Measurements from ENCODE around the gene NR3C1. TPM values are rescaled to one million over a fixed set of nuclear protein-coding genes. Genes with fewer than 3 reads are reported as not detected.

Gene NR3C1
- total RNA-seq, 1 experiment from 2014 or later = 31.4 TPM

DNA sequence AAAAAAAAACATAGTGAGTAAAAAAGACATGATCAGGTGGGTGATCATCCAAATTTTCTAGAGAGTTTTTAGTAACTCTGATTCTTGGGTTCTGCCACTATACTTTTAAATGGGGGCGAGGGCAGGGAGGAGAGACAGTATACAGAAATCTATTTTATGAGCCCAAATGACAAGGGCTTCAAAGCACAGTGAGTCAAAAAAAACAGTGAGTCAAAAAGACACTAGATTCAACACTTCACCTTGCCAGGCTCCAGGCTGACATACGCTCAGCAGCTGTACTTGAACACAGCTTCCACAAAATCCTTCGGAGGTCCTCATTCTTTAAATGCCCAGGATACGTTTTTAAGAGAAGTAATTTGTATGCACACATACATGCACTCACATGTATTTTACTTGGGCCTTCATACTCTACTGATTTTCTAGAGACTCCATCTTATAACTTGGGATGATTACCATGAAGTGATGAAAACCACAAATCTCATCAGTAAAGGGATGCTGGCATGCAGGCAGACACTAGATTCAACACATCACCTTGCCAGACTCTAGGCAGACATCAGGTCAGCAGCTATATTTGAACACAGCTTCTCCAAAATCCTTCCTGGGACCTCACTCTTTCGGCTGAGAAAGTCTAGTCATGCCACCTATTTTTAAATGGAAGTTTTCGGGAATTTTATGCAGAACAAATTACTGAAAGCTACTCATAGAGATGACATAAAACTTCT lies 28.8 kb downstream of the NR3C1 start:
- Histone ChIP-seq H2BK20ac (ENCODE audit: low read depth, low read length, poor library complexity, severe bottlenecking) (no peak overlapping the region), H3K4me2 (ENCODE audit: insufficient read depth, insufficient read length, low read length) (no peak overlapping the region), H3K4ac (ENCODE audit: low read depth, low read length) (no peak overlapping the region), H2BK5ac (ENCODE audit: insufficient read length, low read length) (no peak overlapping the region), H3K23ac (ENCODE audit: insufficient read length, low read depth, low read length) (no peak overlapping the region), H3K14ac (ENCODE audit: insufficient read depth, low read length) (no peak overlapping the region), H3K4me1 (ENCODE audit: insufficient read depth, low read length) (no peaks in the 10 kb centered on the region; the same call in 1 of the 2 replicates), H2BK12ac (ENCODE audit: insufficient read length, low read depth, low read length) (no peak overlapping the region), H4K91ac (ENCODE audit: insufficient read length, low read depth, low read length) (no peak overlapping the region), H3K18ac (ENCODE audit: insufficient read length, low read depth, low read length) (no peak overlapping the region), H3K27ac (ENCODE audit: insufficient read length, low read depth, low read length) (no peak overlapping the region), H2BK15ac (ENCODE audit: low read depth, low read length) (no peak overlapping the region), H4K5ac (ENCODE audit: insufficient read length, low read depth, low read length) (no peak overlapping the region), H4K8ac (replicated peaks; ENCODE audit: insufficient read length, low read depth, low read length) (no peak overlapping the region), H2BK120ac (ENCODE audit: low read depth, low read length, poor library complexity, severe bottlenecking) (no peak overlapping the region), H3K9ac (ENCODE audit: extremely low read depth, insufficient read length, low read length) (no peak overlapping the region), H3T11ph (ENCODE audit: low read length) (no peak overlapping the region), H2AK5ac (ENCODE audit: insufficient read length, low read length) (no peak overlapping the region), H3K79me1 (ENCODE audit: insufficient read depth, low read depth, low read length, poor library complexity, severe bottlenecking) (no peaks in the 10 kb centered on the region), H2AFZ (ENCODE audit: low read length) (no peak overlapping the region), H3K23me2 (ENCODE audit: insufficient read length, low read depth, low read length, poor library complexity, severe bottlenecking) (no peaks in the 10 kb centered on the region), H4K20me1 (ENCODE audit: control insufficient read depth, insufficient read depth, insufficient read length) (no peaks in the 10 kb centered on the region), H3K56ac (ENCODE audit: insufficient read length, low read depth, low read length) (no peak overlapping the region), H3K79me2 (ENCODE audit: insufficient read depth, low read length) (no peaks in the 10 kb centered on the region), H3K27me3 (ENCODE audit: insufficient read depth, low read length) (no peaks in the 10 kb centered on the region), H3K9me3 (ENCODE audit: control insufficient read depth, low read depth, low read length) (no peaks in the 10 kb centered on the region)
- Mint-ChIP-seq H3K4me1 (peaks cover 21 to 27% of the 10 kb centered on the region in 2 experiments), H3K27me3 (ENCODE audit: low read depth) (no peaks in the 10 kb centered on the region), H3K36me3 (ENCODE audit: insufficient read depth in 1 of 3, low read depth in 3 of 3) (peaks cover 0 to 2% (median 0%) of the 10 kb centered on the region in 3 experiments; a peak in 1 of 7 replicates), H3K27ac (peak overlapping the region in 1 of 3 experiments; percentile 20; a peak in 1 of 7 replicates), H3K4me3 (no peak overlapping the region), H3K9me3 (no peaks in the 10 kb centered on the region)
- no CpG with 5 or more reads among the region's 6 CpGs for WGBS (ENCODE audit: extremely low coverage, insufficient read length, low lambda C conversion rate)
- DNase-seq = no peak
- TF ChIP-seq, protein P1, sequence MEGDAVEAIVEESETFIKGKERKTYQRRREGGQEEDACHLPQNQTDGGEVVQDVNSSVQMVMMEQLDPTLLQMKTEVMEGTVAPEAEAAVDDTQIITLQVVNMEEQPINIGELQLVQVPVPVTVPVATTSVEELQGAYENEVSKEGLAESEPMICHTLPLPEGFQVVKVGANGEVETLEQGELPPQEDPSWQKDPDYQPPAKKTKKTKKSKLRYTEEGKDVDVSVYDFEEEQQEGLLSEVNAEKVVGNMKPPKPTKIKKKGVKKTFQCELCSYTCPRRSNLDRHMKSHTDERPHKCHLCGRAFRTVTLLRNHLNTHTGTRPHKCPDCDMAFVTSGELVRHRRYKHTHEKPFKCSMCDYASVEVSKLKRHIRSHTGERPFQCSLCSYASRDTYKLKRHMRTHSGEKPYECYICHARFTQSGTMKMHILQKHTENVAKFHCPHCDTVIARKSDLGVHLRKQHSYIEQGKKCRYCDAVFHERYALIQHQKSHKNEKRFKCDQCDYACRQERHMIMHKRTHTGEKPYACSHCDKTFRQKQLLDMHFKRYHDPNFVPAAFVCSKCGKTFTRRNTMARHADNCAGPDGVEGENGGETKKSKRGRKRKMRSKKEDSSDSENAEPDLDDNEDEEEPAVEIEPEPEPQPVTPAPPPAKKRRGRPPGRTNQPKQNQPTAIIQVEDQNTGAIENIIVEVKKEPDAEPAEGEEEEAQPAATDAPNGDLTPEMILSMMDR (conservative IDR thresholded peaks at IDR 0.05) = no peak

Data from H9 (cell line).